HL-60 (cell line): ENCODE results near the gene DHX29.

Source experiments
- DNase-seq, 2 experiments: peaks; one replicate each; pipeline ENCODE4 v3.0.0-alpha.2; 2010 to 2020; ENCODE audit warnings: low read depth in 1 of 2, low spot score in 1 of 2
- H3K27ac ChIP-seq: fragments of 250-450 bp; sonication (Bioruptor Pico); replicated peaks from 2 replicates; pipeline ENCODE4 v1.5.1; 2020; ENCODE audit warnings: mild to moderate bottlenecking, moderate library complexity
- H3K27me3 ChIP-seq: fragments of 250-450 bp; sonication (Bioruptor Pico); 2 replicates; pipeline ENCODE4 v1.5.1; 2021; ENCODE audit warnings: mild to moderate bottlenecking, moderate library complexity; ENCODE audit not compliant: insufficient read depth, poor library complexity, severe bottlenecking
- H3K4me3 ChIP-seq: replicated peaks from 2 replicates; pipeline ENCODE4 v1.5.1; 2011; ENCODE audit warnings: mild to moderate bottlenecking, control low read depth, low read length; ENCODE audit not compliant: insufficient read depth
- CTCF ChIP-seq: IDR thresholded peaks from one replicate; pipeline ENCODE4 v1.5.1; 2011; ENCODE audit warnings: low read length, control low read depth, inconsistent platforms; ENCODE audit not compliant: insufficient read depth
- GABPA ChIP-seq: IDR thresholded peaks from 2 replicates; pipeline ENCODE4 v1.6.1; 2012; ENCODE audit warnings: low read depth
- POLR2AphosphoS5 ChIP-seq: IDR thresholded peaks from 2 replicates; pipeline ENCODE4 v1.6.1; 2012; ENCODE audit warnings: low read depth
- SPI1 ChIP-seq: IDR thresholded peaks from 2 replicates; pipeline ENCODE4 v1.6.1; 2012; ENCODE audit warnings: low read depth, mild to moderate bottlenecking, borderline replicate concordance
- TF ChIP-seq, protein P1 (sequence below): IDR thresholded peaks from 2 replicates; pipeline ENCODE4 v1.6.1; 2012; ENCODE audit warnings: low read depth; ENCODE audit not compliant: insufficient replicate concordance

DHX29 gene

GRCh38 chr5:55316289-55316688, 8.8 kb upstream of the DHX29 start:
- TF ChIP-seq, protein P1, sequence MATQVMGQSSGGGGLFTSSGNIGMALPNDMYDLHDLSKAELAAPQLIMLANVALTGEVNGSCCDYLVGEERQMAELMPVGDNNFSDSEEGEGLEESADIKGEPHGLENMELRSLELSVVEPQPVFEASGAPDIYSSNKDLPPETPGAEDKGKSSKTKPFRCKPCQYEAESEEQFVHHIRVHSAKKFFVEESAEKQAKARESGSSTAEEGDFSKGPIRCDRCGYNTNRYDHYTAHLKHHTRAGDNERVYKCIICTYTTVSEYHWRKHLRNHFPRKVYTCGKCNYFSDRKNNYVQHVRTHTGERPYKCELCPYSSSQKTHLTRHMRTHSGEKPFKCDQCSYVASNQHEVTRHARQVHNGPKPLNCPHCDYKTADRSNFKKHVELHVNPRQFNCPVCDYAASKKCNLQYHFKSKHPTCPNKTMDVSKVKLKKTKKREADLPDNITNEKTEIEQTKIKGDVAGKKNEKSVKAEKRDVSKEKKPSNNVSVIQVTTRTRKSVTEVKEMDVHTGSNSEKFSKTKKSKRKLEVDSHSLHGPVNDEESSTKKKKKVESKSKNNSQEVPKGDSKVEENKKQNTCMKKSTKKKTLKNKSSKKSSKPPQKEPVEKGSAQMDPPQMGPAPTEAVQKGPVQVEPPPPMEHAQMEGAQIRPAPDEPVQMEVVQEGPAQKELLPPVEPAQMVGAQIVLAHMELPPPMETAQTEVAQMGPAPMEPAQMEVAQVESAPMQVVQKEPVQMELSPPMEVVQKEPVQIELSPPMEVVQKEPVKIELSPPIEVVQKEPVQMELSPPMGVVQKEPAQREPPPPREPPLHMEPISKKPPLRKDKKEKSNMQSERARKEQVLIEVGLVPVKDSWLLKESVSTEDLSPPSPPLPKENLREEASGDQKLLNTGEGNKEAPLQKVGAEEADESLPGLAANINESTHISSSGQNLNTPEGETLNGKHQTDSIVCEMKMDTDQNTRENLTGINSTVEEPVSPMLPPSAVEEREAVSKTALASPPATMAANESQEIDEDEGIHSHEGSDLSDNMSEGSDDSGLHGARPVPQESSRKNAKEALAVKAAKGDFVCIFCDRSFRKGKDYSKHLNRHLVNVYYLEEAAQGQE = no peak
- TF ChIP-seq CTCF (no peak), POLR2AphosphoS5 (no peak), GABPA (no peak), SPI1 (no peak)
- Histone ChIP-seq H3K4me3 (no peak overlapping the region), H3K27ac (no peak overlapping the region), H3K27me3 (no peaks in the 10 kb centered on the region)
- DNase-seq = no peak

GRCh38 chr5:55313870-55314617, 6.5 kb upstream of the DHX29 start:
- H3K27me3 ChIP-seq = no peaks in the 10 kb centered on the region
- H3K4me3 ChIP-seq = no peak overlapping the region
- TF ChIP-seq, protein P1 = no peak
- TF ChIP-seq GABPA (no peak), POLR2AphosphoS5 (no peak), CTCF (no peak), SPI1 (no peak)
- peak in 1 of 2 experiments; percentile 5 for DNase-seq
- H3K27ac ChIP-seq = no peak overlapping the region

DNA sequence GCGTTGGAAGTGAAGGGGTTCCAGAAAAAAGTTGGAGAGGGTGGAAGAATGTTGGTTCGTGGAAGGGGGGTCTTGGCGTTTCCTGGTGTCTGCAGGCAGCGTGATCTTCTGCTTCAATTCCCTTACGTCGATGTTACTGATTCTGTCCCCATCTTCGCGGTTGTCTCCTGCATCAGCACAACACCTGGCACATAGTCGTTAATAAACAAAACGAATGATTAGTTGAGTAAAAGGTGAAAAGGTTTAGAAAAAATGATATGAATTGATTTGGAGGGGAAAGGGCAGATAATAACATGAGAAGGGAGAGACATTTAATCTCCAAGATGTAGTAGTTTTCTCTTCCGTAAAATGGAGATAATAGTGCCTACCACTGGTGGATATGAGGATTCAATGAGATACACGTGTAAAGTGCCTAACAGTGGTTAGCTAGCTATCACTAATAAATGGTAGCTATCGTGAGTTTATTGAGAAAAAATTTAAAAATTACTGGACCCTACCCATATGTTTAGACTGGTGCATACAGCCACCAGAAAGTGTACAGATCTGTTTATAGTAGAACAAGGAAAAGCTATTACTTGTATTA, 851 bp upstream of the DHX29 start:
- Histone ChIP-seq H3K27me3 (no peaks in the 10 kb centered on the region), H3K4me3 (peak overlapping the region; percentile 69), H3K27ac (peak overlapping the region; percentile 87)
- no peak for TF ChIP-seq GABPA
- TF ChIP-seq, protein P1 = no peak
- TF ChIP-seq POLR2AphosphoS5 = no peak
- no peak for TF ChIP-seq SPI1
- DNase-seq = peak in 1 of 2 experiments; percentile 3
